ENCODE measurements around the gene CUL4A.
"Not testable (repeated sequence)": the region's sequence is repeated elsewhere in the genome, so short reads cannot be mapped to it uniquely, and the experiment has no call there.

Gene CUL4A

GRCh38 chr13:113245849-113246796, 36.7 kb downstream of the CUL4A start:
- H3K4me3 ChIP-seq (ENCODE audit: low read length, poor library complexity, severe bottlenecking) = no peak overlapping the region
- H3K27me3 ChIP-seq (ENCODE audit: insufficient read depth, low read length, poor library complexity, severe bottlenecking) = no peaks in the 10 kb centered on the region
- H3K9me3 ChIP-seq (ENCODE audit: insufficient read depth, low read depth, low read length) = no peaks in the 10 kb centered on the region
- H3K9me2 ChIP-seq (replicated peaks; ENCODE audit: low read depth, low read length) = no peaks in the 10 kb centered on the region
- TF ChIP-seq EZH2phosphoT487 (IDR thresholded peaks at IDR 0.05; ENCODE audit: borderline replicate concordance) (no peak), CTCF (conservative IDR thresholded peaks at IDR 0.05; ENCODE audit: low read length) (peak; percentile 44)
- no peak overlapping the region for H3K4me2 ChIP-seq (ENCODE audit: low read depth, low read length, poor library complexity, severe bottlenecking)
- H3K9ac ChIP-seq (ENCODE audit: low read depth, low read length, poor library complexity, severe bottlenecking) = no peak overlapping the region
- no peaks in the 10 kb centered on the region for H3F3A ChIP-seq (ENCODE audit: low read depth)
- H3K4me1 ChIP-seq (ENCODE audit: insufficient read depth, low read length, poor library complexity, severe bottlenecking) = no peaks in the 10 kb centered on the region
- no peaks in the 10 kb centered on the region for H4K20me1 ChIP-seq (ENCODE audit: insufficient read depth, low read length, poor library complexity, severe bottlenecking)
- peaks cover 79% of the 10 kb centered on the region; the same call in 1 of the 2 replicates for H3K36me3 ChIP-seq (ENCODE audit: insufficient read depth, low read length)
- no peaks in the 10 kb centered on the region for H3K79me2 ChIP-seq (ENCODE audit: insufficient read depth, low read length)
- H2AFZ ChIP-seq (ENCODE audit: low read length) = no peak overlapping the region

GRCh38 chr13:113252516-113253095, 43.2 kb downstream of the CUL4A start:
- no peak overlapping the region for H3K4me2 ChIP-seq (ENCODE audit: low read depth, low read length, poor library complexity, severe bottlenecking)
- no peak overlapping the region for H2AFZ ChIP-seq (ENCODE audit: low read length)
- H3K9me3 ChIP-seq (ENCODE audit: insufficient read depth, low read depth, low read length) = no peaks in the 10 kb centered on the region
- no peaks in the 10 kb centered on the region for H3K27me3 ChIP-seq (ENCODE audit: insufficient read depth, low read length, poor library complexity, severe bottlenecking)
- no peaks in the 10 kb centered on the region for H3K4me1 ChIP-seq (ENCODE audit: insufficient read depth, low read length, poor library complexity, severe bottlenecking)
- no peaks in the 10 kb centered on the region for H3K9me2 ChIP-seq (replicated peaks; ENCODE audit: low read depth, low read length)
- no peaks in the 10 kb centered on the region for H3K79me2 ChIP-seq (ENCODE audit: insufficient read depth, low read length)
- TF ChIP-seq CTCF (conservative IDR thresholded peaks at IDR 0.05; ENCODE audit: low read length) (no peak), EZH2phosphoT487 (IDR thresholded peaks at IDR 0.05; ENCODE audit: borderline replicate concordance) (no peak)
- no peak overlapping the region for H3K4me3 ChIP-seq (ENCODE audit: low read length, poor library complexity, severe bottlenecking)
- H4K20me1 ChIP-seq (ENCODE audit: insufficient read depth, low read length, poor library complexity, severe bottlenecking) = no peaks in the 10 kb centered on the region
- no peak overlapping the region for H3K9ac ChIP-seq (ENCODE audit: low read depth, low read length, poor library complexity, severe bottlenecking)
- peaks cover 78% of the 10 kb centered on the region; the same call in 1 of the 2 replicates for H3K36me3 ChIP-seq (ENCODE audit: insufficient read depth, low read length)
- no peaks in the 10 kb centered on the region for H3F3A ChIP-seq (ENCODE audit: low read depth)

- not testable (repeated sequence) for H3K27me3 ChIP-seq (ENCODE audit: insufficient read depth, low read length, poor library complexity, severe bottlenecking); H3K4me1 ChIP-seq (ENCODE audit: insufficient read depth, low read length, poor library complexity, severe bottlenecking); H3K4me2 ChIP-seq (ENCODE audit: low read depth, low read length, poor library complexity, severe bottlenecking); H3K79me2 ChIP-seq (ENCODE audit: insufficient read depth, low read length); H3F3A ChIP-seq (ENCODE audit: low read depth); H4K20me1 ChIP-seq (ENCODE audit: insufficient read depth, low read length, poor library complexity, severe bottlenecking); H3K9me2 ChIP-seq (replicated peaks; ENCODE audit: low read depth, low read length); H3K4me3 ChIP-seq (ENCODE audit: low read length, poor library complexity, severe bottlenecking); H2AFZ ChIP-seq (ENCODE audit: low read length); H3K9ac ChIP-seq (ENCODE audit: low read depth, low read length, poor library complexity, severe bottlenecking); H3K9me3 ChIP-seq (ENCODE audit: insufficient read depth, low read depth, low read length)
- peaks cover 64% of the 10 kb centered on the region; the same call in 1 of the 2 replicates for H3K36me3 ChIP-seq (ENCODE audit: insufficient read depth, low read length)
Observed at GRCh38 chr13:113257908-113258307, 48.5 kb downstream of the CUL4A start.
